SK-N-SH (cell line): Measurements from ENCODE around the gene NKIRAS1.

Source experiments
- CTCF ChIP-seq: fragments of 200-600 bp; sonication (generic); IDR thresholded peaks from 2 replicates; pipeline ENCODE4 v1.6.1; 2017; ENCODE audit warnings: antibody characterized with exemption, mild to moderate bottlenecking, moderate library complexity
- EP300 ChIP-seq, 2 experiments: IDR thresholded peaks; 2 replicates each; pipeline versions ENCODE4 v1.4.0 to v1.6.1; 2012; ENCODE audit warnings: borderline replicate concordance in 1 of 2, low read depth in 1 of 2, low read length in 1 of 2
- JUND ChIP-seq: IDR thresholded peaks from 2 replicates; pipeline ENCODE4 v1.4.0; 2012
- SIN3A ChIP-seq: IDR thresholded peaks from 2 replicates; pipeline ENCODE4 v1.6.1; 2012; ENCODE audit warnings: low read depth, mild to moderate bottlenecking, low read length, moderate library complexity, borderline replicate concordance
- TCF12 ChIP-seq: IDR thresholded peaks from 2 replicates; pipeline ENCODE4 v1.4.0; 2012
- ZBTB33 ChIP-seq: IDR thresholded peaks from 2 replicates; pipeline ENCODE4 v1.4.0; 2012; ENCODE audit warnings: low read depth, borderline replicate concordance

DNA sequence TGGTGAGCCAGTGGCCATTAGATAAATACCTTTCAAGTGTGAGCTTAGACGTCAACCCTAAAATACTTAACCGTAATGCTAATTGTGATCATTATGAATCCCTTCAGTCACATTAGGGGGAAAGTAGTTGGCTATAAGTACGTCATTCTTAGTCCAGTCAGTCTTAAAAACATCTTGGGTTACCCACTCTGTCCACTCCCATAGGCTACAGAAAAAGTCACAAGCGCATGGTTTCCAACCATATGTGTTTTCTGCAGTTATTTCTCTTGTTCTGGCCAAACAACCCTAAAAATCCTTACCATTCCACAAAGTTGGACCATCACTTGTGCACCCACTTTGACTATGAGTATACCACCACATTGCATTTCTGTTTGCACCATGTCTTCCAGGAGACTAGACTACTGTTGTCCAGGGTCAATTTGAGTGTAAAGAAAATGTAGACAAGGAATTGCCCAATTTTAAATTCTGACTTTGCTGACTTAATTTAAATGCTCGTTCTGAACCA lies 3.4 kb upstream of the NKIRAS1 start:
- no peak for TF ChIP-seq JUND
- no peak for TF ChIP-seq ZBTB33
- TF ChIP-seq TCF12 = no peak
- no peak for TF ChIP-seq EP300 (IDR thresholded peaks at IDR 0.05; ENCODE audit: borderline replicate concordance in 1 of 2, low read depth in 1 of 2, low read length in 1 of 2)
- TF ChIP-seq CTCF = no peak
- TF ChIP-seq SIN3A = no peak
